Activated naive CD8-positive, alpha-beta T cell treated with anti-CD3 and anti-CD28 coated beads, Interleukin-2, amount 50 U/mL, for 16 hours (primary cell): ENCODE data around the gene URI1.

Experiments used
- DNase-seq: peaks from one replicate; pipeline ENCODE4 v3.0.0-alpha.2; 2020; ENCODE audit warnings: low read depth, low spot score

URI1 gene

DNA sequence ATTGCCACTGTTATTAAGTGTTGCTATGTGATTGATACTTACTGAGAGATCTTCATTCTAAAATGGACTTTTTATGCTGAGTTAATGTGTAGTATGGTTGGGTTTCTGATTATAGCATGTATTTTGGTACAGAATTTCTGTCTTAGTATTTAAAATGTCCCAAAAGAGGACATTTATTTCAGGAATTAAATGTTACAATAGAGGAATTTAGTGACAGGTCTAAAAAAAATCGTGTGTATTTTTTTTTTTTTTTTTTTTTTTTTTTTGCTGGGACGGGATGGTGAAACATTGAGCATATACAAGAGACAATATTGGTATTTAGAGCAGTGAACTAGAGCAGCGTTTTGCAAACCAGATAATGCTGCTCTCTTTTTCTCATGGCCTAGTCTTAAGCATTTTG lies 27.9 kb downstream of the URI1 start:
- no peak for DNase-seq

DNA sequence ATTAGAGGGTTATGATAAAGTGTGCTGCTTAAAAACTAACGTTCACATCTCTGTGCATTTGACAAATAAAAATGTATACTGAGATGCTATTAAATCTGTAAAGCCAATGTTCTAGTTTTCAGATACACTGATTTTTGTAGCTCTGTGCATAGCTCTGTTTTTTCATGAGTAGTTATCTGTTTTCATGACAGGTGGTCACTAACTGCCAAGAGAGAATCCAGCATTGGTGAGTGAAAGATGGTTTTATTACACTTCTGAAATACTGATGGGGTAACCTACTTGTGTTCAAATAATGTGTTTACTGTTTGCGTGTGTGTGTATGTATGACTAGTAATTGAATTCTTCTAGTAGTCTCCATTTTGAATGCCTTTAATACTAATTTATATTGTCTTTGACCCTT lies 29.0 kb downstream of the URI1 start:
- no peak for DNase-seq

GRCh38 chr19:29971648-29972047 lies 29.6 kb downstream of the URI1 start:
- DNase-seq = no peak

- no peak for DNase-seq
These were observed 32.7 kb downstream of the URI1 start for GRCh38 chr19:29974701-29975100.

DNA sequence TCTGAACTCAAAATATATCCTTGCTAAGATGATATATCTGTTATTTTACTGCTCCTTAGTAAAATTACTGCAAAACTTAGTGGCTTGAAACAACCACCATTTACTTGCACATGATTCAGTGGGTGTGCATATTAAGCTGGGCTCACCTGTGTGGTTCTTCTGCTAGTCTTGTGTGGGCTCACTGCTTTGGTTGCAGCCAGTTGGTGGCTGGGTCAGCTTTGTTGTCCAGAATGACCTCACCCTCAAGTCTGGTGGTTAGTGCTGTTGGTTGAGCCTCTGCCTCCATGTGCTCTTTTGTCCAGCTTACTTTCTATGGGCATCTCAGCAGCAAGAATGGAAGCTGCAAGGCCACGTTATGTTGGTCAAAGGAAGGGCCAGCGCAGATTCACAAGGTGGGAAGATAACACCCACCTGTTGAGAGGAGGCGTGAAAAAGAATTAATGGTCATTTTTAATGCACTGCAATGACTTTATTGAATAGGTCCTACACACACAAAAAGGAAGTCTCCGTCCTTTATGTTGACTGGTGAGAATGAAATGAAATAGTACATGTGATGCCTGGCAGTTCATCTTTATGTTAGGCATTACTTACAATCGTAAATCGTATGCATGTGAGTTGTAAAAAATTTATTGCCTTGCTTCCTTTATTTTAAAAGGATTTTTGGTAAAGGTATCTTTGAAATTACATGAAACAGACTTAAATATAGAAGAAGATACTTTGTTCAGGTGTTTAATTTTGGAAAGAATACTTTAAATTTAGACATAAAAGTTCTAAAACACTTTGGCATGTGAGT lies 34.3 kb downstream of the URI1 start:
- DNase-seq = no peak

- no peak for DNase-seq
These were observed 36.0 kb downstream of the URI1 start for GRCh38 chr19:29978080-29978479.

DNA sequence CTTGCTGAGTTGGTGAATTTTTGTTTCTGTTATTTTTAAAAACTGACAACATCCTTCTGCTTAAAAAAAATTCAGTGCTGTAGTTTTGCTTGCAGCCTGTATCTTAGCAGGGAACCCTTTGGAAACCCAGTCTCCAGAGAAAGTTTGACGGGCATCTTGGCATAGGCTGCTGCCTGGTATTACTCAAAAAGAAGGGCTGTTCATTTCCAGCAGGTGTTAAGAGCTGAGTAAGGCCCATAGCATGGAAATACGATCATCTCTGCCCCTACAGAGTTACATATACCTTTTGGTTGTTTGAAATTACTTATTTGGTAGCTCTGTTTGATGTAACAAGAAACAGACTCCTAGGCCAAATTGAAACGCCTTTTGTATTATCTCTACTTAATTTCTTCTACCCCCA lies 41.5 kb downstream of the URI1 start:
- no peak for DNase-seq

DNA sequence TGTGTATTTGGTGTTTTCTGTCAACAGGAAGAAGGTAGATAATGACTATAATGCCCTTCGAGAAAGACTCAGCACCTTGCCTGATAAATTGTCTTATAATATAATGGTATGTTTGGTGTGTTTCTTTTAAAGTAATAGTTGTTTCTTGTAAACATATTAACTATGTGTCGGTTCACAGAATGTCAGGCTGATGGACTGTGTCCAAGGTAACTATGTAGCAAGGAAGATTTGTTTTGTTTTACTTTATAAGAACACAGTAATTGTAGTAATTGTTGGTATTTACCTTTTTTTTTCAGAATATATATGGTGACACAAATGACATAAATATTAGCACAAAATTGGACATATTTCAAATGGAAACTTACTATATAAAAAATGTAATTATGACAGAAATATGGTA lies 43.2 kb downstream of the URI1 start:
- DNase-seq = no peak

DNA sequence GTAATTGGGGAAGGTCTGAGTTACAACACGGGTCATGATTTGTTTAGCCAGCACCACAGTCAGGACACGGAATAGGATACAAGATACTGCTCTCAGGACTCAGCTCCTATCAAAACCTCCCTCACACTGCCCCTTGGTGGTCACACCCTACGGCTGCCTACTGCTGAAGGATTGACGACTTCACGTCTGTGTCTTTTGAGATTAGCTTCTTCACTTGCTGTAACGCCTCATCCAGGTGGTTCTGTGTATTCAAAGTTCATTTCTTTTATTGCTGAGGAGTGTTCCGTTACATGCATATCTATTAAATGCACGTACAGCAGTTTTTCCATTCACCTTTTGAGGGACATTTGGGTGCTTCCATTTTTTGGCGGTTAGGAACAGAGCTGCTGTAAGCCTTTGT lies 46.3 kb downstream of the URI1 start:
- no peak for DNase-seq

DNA sequence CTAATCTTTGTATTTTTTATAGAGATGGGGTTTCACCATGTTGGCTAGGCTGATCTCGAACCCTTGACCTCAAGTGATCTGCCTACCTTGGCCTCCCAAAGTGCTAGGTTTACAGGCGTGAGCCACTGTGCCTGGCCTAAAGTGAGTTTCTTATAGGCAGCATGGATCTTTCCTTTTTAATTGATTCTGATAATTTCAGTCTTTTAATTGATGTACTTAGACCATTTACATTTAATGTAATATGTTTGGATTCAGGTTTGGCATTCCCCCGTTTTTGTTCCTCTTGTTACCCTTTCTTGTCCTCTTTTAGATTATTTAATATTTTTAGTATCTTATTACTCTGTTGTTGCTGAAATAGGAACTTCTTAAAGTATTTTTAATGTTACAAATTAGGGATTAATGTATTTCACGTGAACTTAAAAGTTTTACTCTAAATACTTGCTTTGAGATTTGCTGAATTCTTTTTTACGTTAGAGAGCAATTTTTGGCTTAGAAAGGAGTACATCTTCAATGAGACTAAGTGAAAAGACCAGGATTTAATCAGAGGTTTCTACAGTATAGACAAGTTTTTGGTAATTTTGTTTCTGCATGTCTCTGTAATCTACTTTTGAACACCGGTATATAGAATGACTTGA lies 50.3 kb downstream of the URI1 start:
- no peak for DNase-seq

GRCh38 chr19:29999490-29999889 lies 57.5 kb downstream of the URI1 start:
- no peak for DNase-seq

GRCh38 chr19:30000862-30001261 lies 58.8 kb downstream of the URI1 start:
- DNase-seq = no peak

DNA sequence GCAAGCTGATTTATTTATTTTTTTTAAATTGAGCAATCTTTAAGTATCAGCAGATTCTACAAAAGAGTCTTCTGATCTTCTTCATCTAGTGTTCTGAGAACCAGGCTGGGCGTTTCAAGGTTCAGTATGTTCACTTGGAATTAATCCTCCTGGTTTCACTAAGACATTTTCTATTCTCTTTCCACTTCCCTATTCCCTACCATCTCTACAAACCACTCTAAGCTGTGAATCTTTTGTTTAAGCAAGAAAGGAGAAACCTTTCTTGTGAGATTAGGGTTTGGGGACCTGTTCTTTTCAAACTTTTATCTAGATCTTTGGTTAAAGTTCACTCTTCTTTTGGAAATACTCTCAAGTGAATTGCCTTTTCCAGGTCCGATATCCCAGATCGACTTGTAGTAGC lies 59.3 kb downstream of the URI1 start:
- no peak for DNase-seq

DNA sequence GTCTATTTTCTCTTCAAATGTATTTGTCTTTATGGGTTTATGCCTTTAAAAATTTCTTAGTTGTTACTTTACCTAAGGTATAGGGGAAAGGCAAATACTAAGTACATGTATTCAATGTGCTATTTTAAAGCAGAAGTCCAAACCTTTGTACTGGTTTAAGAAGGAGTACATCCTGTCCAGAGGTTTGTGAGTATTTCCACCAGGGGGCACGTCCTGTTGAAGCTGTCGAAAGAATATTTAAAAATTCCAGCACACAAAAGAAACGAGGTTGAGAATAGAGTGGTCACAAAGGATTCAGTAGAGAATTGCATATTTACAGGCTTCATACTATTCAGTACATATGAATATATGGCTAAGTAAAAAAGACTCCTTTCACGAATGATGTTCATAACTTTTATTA lies 59.8 kb downstream of the URI1 start:
- no peak for DNase-seq

GRCh38 chr19:30003866-30004265 lies 61.8 kb downstream of the URI1 start:
- no peak for DNase-seq

DNA sequence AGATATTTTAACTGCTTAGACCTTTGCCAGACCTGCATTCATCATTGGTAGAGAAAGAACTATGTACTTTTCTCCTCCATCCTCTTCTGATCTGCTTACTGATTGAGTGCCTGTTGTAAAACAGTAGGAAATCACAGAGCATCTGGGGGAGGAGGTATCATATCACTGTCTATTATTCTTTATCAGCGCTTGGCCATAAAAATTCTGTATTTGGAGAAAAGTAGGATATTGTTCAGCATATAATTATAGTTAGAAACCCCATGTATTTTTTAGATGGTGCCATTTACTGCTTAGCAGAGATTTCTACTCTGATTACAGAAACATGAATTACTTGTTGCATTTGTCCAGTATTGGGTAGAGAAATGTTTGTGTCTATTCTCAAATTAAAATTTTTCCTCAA lies 62.4 kb downstream of the URI1 start:
- no peak for DNase-seq

GRCh38 chr19:30006207-30006606 lies 64.2 kb downstream of the URI1 start:
- DNase-seq = no peak

DNA sequence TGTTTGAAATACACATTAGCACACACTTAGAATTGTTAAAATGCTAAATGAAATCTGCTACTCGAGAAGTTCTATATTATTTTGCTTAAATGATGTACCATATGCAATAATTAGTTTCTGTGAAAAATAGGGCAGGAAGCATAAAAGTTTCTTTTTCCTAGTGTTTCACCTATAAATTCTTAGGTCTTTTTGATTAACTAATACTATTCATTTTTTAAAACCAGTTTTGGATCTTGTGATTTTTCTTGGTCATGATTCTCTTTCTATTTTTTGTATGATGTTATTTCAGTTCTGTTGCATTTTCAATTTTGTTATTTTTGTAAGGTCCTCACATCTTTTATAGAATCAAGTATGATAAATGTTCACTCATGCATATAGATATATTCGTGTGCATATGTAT lies 66.1 kb downstream of the URI1 start:
- DNase-seq = no peak

GRCh38 chr19:30009013-30009412 lies 67.0 kb downstream of the URI1 start:
- DNase-seq = no peak

- no peak for DNase-seq
These were observed 69.1 kb downstream of the URI1 start for GRCh38 chr19:30011051-30011578.

DNA sequence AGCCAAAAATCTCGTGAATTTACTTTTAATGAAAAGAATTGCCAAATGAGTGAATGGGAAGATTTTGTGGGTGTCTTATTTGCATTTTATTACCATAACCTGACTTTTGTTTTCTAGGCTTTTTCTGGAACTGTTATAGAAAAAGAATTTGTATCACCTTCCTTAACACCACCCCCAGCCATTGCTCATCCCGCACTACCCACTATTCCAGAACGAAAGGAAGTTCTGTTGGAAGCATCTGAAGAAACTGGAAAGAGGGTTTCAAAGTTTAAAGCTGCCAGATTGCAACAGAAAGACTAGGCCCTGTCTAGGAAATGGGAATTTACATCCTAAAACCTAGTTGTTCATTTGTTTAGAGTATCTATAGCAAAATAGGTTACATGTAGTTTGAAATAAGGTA lies 72.7 kb downstream of the URI1 start:
- no peak for DNase-seq

- DNase-seq = no peak
These were observed 75.1 kb downstream of the URI1 start for GRCh38 chr19:30017172-30017571.

DNA sequence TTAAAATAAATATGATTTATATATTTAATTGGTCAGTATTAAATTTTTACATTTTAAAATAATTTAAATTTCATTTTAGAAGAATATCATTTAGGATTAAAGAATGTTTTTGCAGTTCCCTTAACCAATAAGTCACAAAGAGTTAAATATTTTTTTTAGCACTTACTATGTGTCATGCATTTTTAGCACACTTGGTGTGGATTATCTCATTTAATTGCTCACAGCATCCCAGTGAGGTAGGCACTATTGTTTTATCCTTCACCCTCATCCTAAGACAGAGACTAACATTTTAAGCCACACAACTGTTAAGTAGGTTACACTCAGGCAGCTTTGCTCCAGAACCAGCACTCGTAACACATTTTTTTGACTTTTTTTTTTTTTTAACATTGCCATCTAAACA lies 78.2 kb downstream of the URI1 start:
- no peak for DNase-seq
